ENCODE data around the gene EMID1.

Gene EMID1

GRCh38 chr22:29205594-29206371 lies at the start of gene EMID1:
Gene EMID1, plus strand, starts transcription at chr22:29205896. Its CDS starts 143 bp downstream, at chr22:29206039.
- no peak for DNase-seq

GRCh38 chr22:29155966-29156365 lies 49.7 kb upstream of the EMID1 start:
- no peak for DNase-seq

- no peak for DNase-seq
Measured at GRCh38 chr22:29156507-29156906, 49.2 kb upstream of the EMID1 start.

GRCh38 chr22:29157759-29158535 lies 47.7 kb upstream of the EMID1 start:
- no peak for DNase-seq

GRCh38 chr22:29158546-29158945 lies 47.1 kb upstream of the EMID1 start:
- no peak for DNase-seq

GRCh38 chr22:29163808-29164207 lies 41.9 kb upstream of the EMID1 start:
- no peak for DNase-seq

GRCh38 chr22:29165321-29166060 lies 40.2 kb upstream of the EMID1 start:
- DNase-seq, result no peak

GRCh38 chr22:29166180-29166579 lies 39.5 kb upstream of the EMID1 start:
- DNase-seq, result no peak

GRCh38 chr22:29167032-29167911 lies 38.4 kb upstream of the EMID1 start:
- DNase-seq, result no peak

- no peak for DNase-seq
Measured at GRCh38 chr22:29171721-29172120, 34.0 kb upstream of the EMID1 start.

GRCh38 chr22:29172216-29172615 lies 33.5 kb upstream of the EMID1 start:
- no peak for DNase-seq

GRCh38 chr22:29175312-29175835 lies 30.3 kb upstream of the EMID1 start:
- no peak for DNase-seq

GRCh38 chr22:29183971-29184848 lies 21.5 kb upstream of the EMID1 start:
- DNase-seq, result no peak

GRCh38 chr22:29184849-29185490 lies 20.7 kb upstream of the EMID1 start:
- no peak for DNase-seq

GRCh38 chr22:29186302-29186701 lies 19.4 kb upstream of the EMID1 start:
- no peak for DNase-seq

GRCh38 chr22:29187831-29188230 lies 17.9 kb upstream of the EMID1 start:
- DNase-seq, result no peak

GRCh38 chr22:29190051-29190450 lies 15.6 kb upstream of the EMID1 start:
- DNase-seq, result no peak

- no peak for DNase-seq
Measured at GRCh38 chr22:29190918-29191317, 14.8 kb upstream of the EMID1 start.

- no peak for DNase-seq
Measured at GRCh38 chr22:29193021-29193420, 12.7 kb upstream of the EMID1 start.

GRCh38 chr22:29194184-29194583 lies 11.5 kb upstream of the EMID1 start:
- DNase-seq, result no peak

Data from NCI-H510A (cell line).